GM19328 (cell line): ENCODE measurements around the gene ZEB1.

ENCODE experiments used
- ATAC-seq: cut with Tn5 transposase; IDR thresholded peaks from one replicate; pipeline ENCODE4 v1.9.1; 2021; ENCODE audit warnings: mild to moderate bottlenecking, moderate library complexity; ENCODE audit not compliant: unreplicated experiment

The ZEB1 gene

GRCh38 chr10:31578951-31579350 is 259.9 kb downstream of the ZEB1 start:
- no peak for ATAC-seq
